GM12864 (cell line): ENCODE results near the gene COLGALT1.

Source experiments
- DNase-seq: peaks from one replicate; pipeline ENCODE4 v3.0.0-alpha.2; 2011; ENCODE audit warnings: low read depth
- H3K4me3 ChIP-seq: 2 replicates; pipeline ENCODE4 v1.5.1; 2011; ENCODE audit warnings: mild to moderate bottlenecking, low read depth, low read length, control low read depth
- TF ChIP-seq, protein P1 (sequence below): IDR thresholded peaks from 2 replicates; pipeline ENCODE4 v1.5.1; 2011; ENCODE audit warnings: low read depth, mild to moderate bottlenecking, moderate library complexity, low read length, control low read depth, inconsistent platforms; ENCODE audit errors: missing control alignments

Gene COLGALT1

GRCh38 chr19:17534767-17535166 lies 20.7 kb upstream of the COLGALT1 start:
- DNase-seq = no peak
- TF ChIP-seq, protein P1, sequence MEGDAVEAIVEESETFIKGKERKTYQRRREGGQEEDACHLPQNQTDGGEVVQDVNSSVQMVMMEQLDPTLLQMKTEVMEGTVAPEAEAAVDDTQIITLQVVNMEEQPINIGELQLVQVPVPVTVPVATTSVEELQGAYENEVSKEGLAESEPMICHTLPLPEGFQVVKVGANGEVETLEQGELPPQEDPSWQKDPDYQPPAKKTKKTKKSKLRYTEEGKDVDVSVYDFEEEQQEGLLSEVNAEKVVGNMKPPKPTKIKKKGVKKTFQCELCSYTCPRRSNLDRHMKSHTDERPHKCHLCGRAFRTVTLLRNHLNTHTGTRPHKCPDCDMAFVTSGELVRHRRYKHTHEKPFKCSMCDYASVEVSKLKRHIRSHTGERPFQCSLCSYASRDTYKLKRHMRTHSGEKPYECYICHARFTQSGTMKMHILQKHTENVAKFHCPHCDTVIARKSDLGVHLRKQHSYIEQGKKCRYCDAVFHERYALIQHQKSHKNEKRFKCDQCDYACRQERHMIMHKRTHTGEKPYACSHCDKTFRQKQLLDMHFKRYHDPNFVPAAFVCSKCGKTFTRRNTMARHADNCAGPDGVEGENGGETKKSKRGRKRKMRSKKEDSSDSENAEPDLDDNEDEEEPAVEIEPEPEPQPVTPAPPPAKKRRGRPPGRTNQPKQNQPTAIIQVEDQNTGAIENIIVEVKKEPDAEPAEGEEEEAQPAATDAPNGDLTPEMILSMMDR = no peak
- no peak overlapping the region for H3K4me3 ChIP-seq

DNA sequence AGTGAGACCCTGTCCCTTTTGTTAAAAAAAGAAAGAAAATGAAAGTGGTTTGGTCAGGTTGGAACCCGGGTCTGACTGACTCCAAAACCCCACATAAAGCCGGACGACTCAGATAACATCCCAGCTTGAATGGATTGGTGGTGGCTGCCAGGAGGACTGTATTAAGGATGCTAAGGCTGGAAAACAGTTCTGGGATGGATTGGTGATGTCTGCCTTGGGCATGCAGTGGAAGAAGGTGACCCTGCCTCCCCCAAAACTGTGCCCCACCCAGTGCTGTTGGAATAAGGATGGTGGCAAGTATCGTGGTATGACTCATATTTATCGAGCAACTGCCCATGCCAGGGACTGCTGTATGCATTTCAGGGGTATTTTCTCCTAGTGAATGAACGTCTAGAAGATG lies 18.5 kb upstream of the COLGALT1 start:
- H3K4me3 ChIP-seq = no peak overlapping the region
- TF ChIP-seq, protein P1 = no peak
- no peak for DNase-seq

DNA sequence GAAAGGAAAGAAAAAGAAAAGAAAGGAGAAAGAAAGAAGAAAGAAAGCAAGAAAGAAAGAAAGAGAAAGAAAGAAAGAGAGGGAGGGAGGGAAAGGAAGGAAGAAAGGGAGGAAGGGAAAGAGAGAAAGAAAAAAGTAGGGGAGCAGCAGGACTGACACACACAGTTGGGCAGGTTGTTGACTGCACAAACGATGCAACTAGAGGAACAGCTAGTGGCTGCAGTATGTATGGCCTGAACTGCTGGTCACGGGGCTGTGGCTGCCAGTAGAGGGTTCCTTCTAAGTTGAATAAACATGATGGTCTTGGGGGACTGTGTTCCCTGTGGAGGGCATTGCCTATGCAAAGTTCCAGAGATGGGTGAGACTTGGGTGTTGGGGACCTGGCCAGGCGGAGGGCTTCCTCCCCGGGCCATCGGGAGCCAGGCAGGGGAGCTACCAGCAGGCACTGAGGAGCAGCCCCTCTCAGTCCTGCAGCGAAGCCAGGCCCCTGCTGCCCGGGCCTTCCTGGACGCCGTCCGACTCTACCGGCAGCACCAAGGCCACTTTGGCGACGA lies 16.7 kb upstream of the COLGALT1 start:
- TF ChIP-seq, protein P1 = no peak

GRCh38 chr19:17539238-17540117 lies 16.0 kb upstream of the COLGALT1 start:
- peak; percentile 92 for DNase-seq
- TF ChIP-seq, protein P1 = peak; percentile 7
- peak overlapping the region; percentile 49 for H3K4me3 ChIP-seq

More for the DNA sequence above, 16.7 kb upstream of the COLGALT1 start:
- peak overlapping the region; percentile 49 for H3K4me3 ChIP-seq
- DNase-seq = no peak

DNA sequence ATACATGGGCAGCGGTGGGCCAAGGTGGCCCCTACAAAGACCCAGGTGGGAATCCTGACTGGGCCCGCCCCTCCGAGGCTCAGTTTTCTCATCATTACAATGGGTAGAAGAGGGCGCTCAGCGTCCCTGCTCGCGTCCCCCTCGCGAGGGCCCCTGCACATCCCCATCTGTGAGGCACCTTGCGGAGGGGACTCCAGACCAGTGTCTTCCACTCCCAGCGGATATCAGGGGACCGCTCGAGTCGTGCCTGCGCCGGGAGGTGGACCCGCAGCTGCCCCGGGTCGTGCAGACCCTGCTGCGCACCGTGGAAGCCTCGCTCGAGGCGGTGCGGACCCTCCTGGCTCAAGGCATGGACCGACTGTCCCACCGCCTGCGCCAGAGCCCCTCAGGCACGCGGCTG lies 15.3 kb upstream of the COLGALT1 start:
- TF ChIP-seq, protein P1 = no peak
- no peak for DNase-seq
- H3K4me3 ChIP-seq = no peak overlapping the region

DNA sequence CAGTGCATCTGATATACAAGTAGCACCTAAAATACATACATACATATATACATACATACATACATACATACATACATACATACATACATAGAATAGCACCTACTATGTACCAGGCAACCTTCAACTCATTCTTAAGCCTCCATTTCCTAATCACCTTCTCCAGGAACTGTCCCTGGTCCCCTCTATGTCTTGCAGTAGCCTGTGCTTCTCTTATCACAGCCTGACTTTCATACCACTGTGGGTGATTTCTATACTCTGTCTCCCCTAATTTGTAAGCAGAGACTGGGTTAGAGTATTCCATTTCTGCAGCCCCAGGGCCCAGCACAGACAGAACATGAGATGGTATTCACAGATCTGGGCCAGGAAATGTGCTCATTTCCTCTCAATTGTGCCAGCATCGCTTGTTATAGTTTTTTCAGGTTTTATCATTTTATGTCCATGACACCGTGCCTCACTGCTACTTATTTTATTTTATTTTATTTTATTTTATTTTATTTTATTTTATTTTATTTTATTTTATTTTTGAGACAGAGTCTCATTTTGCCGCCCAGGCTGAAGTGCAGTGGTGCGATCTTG lies 14.2 kb upstream of the COLGALT1 start:
- no peak for DNase-seq
- TF ChIP-seq, protein P1 = no peak
- no peak overlapping the region for H3K4me3 ChIP-seq
